Measurements from ENCODE around the gene SORCS2.

SORCS2 gene

DNA sequence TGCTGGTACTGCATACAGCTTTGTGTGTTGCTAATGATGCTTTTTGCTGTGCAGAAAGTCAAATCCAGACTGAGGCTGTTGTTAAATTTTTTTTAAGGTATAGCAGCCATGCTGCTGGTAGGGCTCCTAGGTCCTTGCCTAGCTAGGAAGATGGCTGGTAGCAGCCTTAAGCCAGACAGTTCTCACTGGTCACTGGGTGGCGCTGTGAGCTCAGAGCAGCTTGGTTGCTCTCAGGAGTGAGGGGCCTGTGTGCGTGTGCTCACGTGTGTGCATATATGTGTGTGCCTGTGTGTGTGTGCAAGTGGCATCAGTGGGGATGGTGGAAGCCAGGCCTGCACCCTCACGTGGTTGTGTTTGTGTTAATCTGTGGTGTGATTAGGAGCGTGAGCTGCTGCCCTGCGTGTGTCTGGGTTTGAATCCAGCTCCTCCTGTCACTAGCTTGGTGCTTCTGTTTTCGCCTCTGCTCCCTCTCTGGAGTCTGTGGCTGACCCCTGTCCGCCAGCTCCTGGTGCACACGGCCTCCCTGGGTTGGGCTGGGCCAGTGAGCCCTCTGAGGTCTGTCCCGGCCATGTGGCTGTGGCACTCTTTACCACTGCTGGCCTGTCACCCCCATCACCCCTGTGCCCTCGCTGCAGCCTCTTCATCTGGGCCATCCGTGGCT lies 46.1 kb downstream of the SORCS2 start:
- H3K27me3 ChIP-seq (ENCODE audit: control insufficient read depth in 1 of 2, insufficient read depth in 2 of 2, low read length in 2 of 2) = no peaks in the 10 kb centered on the region
- no peak overlapping the region for H3K4me3 ChIP-seq (ENCODE audit: low read length in 2 of 2)
- H3K4me1 ChIP-seq (ENCODE audit: control insufficient read depth, insufficient read depth, low read length) = peaks cover 12% of the 10 kb centered on the region
- no peak overlapping the region for H3K27ac ChIP-seq (ENCODE audit: low read length)
- no peak overlapping the region for H3K9ac ChIP-seq (ENCODE audit: low read length in 2 of 2)
- H3K36me3 ChIP-seq (ENCODE audit: control insufficient read depth in 2 of 2, insufficient read depth in 2 of 2, low read length in 2 of 2) = no peaks in the 10 kb centered on the region
- H3K9me3 ChIP-seq (ENCODE audit: control insufficient read depth in 2 of 2, low read length in 2 of 2) = peaks cover 0 to 7% of the 10 kb centered on the region in 2 donors

DNA sequence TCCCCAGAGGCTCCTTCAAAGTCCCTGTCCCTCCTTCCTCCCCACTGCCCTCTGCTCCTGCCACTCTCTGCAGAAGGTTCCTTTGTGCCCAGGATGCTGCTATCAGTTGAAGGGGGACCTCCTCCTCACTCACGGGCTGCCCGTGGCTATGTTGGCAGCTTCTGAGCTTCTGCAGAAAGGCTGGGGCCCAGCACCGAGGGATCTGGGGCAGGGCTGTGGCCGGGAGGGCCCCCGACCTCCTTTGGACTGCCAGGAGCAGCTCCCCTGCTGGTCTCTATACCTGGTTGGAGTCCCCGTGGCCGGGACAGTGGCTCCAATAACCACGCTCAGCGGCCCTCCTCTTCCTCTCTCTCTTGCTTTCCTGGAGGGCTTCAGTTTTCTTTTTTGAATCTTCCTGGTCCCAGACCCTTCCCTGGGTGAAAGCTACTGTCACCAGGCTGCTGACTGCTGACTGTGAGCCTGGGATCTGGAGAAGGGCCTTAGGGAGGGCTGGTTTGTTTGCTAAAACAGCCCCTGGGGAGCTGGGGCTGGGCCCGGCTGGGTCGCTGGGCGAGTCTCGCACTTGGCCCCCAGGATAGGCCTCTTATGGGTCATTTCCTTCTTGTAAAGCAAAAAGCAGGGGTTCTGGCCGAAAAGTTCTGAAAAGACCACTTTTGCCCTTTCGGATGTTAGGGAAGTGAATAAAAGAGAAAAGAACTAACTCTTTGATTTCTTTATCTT lies 46.9 kb downstream of the SORCS2 start:
- peaks cover 15% of the 10 kb centered on the region for H3K4me1 ChIP-seq (ENCODE audit: control insufficient read depth, insufficient read depth, low read length)
- H3K4me3 ChIP-seq (ENCODE audit: low read length in 2 of 2) = no peak overlapping the region
- H3K27me3 ChIP-seq (ENCODE audit: control insufficient read depth in 1 of 2, insufficient read depth in 2 of 2, low read length in 2 of 2) = no peaks in the 10 kb centered on the region
- H3K36me3 ChIP-seq (ENCODE audit: control insufficient read depth in 2 of 2, insufficient read depth in 2 of 2, low read length in 2 of 2) = no peaks in the 10 kb centered on the region
- no peak overlapping the region for H3K9ac ChIP-seq (ENCODE audit: low read length in 2 of 2)
- no peak overlapping the region for H3K27ac ChIP-seq (ENCODE audit: low read length)
- peaks cover 0 to 7% of the 10 kb centered on the region in 2 donors for H3K9me3 ChIP-seq (ENCODE audit: control insufficient read depth in 2 of 2, low read length in 2 of 2)

DNA sequence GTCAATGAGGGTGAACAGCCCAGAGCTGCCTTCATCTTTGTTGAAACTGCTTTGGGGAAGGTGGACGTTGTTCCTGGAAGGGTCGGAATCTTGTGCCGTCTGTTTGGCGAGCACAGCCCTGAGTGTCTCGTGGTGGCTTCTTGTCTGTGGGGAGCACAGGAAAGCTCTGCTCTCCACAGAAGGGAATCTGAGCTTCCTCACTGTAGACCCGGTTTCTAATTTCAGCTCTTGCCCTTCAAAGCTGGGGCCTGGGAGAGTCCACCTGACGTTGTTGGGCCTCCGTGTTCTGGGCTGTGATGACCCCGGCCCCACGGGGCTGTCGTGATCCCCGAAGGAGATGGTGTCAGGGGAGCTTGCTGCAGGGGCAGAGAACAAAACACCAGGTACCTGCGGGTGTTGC lies 47.5 kb downstream of the SORCS2 start:
- peaks cover 15% of the 10 kb centered on the region for H3K4me1 ChIP-seq (ENCODE audit: control insufficient read depth, insufficient read depth, low read length)
- H3K27ac ChIP-seq (ENCODE audit: low read length) = no peak overlapping the region
- H3K4me3 ChIP-seq (ENCODE audit: low read length in 2 of 2) = no peak overlapping the region
- no peak overlapping the region for H3K9ac ChIP-seq (ENCODE audit: low read length in 2 of 2)
- no peaks in the 10 kb centered on the region for H3K27me3 ChIP-seq (ENCODE audit: control insufficient read depth in 1 of 2, insufficient read depth in 2 of 2, low read length in 2 of 2)
- H3K36me3 ChIP-seq (ENCODE audit: control insufficient read depth in 2 of 2, insufficient read depth in 2 of 2, low read length in 2 of 2) = no peaks in the 10 kb centered on the region
- H3K9me3 ChIP-seq (ENCODE audit: control insufficient read depth in 2 of 2, low read length in 2 of 2) = peaks cover 0 to 7% of the 10 kb centered on the region in 2 donors

DNA sequence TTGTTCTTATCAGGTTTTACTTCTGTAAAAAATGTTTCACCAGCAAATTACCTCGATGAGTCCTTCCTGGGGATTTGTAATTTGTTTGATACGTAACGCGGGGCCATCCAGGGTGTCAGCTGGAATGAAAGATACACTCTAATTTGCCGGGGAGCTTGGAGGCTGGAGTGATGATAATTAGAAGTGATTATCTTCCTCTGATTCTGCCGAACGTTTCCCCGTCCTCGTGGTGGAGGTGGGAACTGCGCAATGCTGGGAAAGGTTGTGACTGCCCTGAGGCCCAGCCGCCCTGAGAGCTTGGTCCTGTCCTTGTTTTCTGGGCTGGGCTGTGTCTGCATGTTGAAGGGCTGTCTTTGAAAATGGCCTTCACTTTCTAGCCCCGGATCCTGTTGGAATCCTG lies 48.0 kb downstream of the SORCS2 start:
- no peaks in the 10 kb centered on the region for H3K36me3 ChIP-seq (ENCODE audit: control insufficient read depth in 2 of 2, insufficient read depth in 2 of 2, low read length in 2 of 2)
- H3K27me3 ChIP-seq (ENCODE audit: control insufficient read depth in 1 of 2, insufficient read depth in 2 of 2, low read length in 2 of 2) = no peaks in the 10 kb centered on the region
- H3K9ac ChIP-seq (ENCODE audit: low read length in 2 of 2) = no peak overlapping the region
- H3K9me3 ChIP-seq (ENCODE audit: control insufficient read depth in 2 of 2, low read length in 2 of 2) = peaks cover 0 to 7% of the 10 kb centered on the region in 2 donors
- no peak overlapping the region for H3K27ac ChIP-seq (ENCODE audit: low read length)
- H3K4me1 ChIP-seq (ENCODE audit: control insufficient read depth, insufficient read depth, low read length) = peaks cover 15% of the 10 kb centered on the region
- H3K4me3 ChIP-seq (ENCODE audit: low read length in 2 of 2) = no peak overlapping the region

DNA sequence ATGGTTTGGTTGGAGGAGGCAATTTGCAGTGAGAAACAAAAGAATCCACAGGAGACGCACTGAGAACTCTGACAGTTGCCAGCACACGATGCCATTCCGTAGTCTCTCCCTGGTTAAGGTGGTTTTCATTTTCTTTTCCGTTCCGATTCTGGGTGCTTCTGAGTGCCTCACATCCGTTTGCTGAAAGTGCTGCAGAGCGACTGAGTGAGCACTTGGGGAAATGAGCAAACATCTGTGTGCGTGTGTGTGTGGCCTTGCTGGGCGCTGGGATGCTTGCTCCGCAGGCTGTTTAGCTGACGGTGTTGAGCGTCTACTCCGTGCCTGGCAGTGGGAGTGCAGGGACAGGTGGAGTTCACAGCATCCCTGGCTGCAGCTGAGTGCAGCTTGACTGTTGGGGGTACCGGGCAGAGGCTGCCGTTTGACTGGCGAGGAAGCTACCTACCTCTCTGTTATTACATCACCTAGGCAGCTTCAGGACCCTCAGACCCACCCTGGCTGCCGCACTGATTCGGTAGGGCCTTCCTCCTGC lies 49.3 kb downstream of the SORCS2 start:
- no peak overlapping the region for H3K9ac ChIP-seq (ENCODE audit: low read length in 2 of 2)
- H3K4me3 ChIP-seq (ENCODE audit: low read length in 2 of 2) = no peak overlapping the region
- peaks cover 12% of the 10 kb centered on the region for H3K4me1 ChIP-seq (ENCODE audit: control insufficient read depth, insufficient read depth, low read length)
- no peaks in the 10 kb centered on the region for H3K36me3 ChIP-seq (ENCODE audit: control insufficient read depth in 2 of 2, insufficient read depth in 2 of 2, low read length in 2 of 2)
- no peak overlapping the region for H3K27ac ChIP-seq (ENCODE audit: low read length)
- H3K27me3 ChIP-seq (ENCODE audit: control insufficient read depth in 1 of 2, insufficient read depth in 2 of 2, low read length in 2 of 2) = no peaks in the 10 kb centered on the region
- peaks cover 0 to 7% of the 10 kb centered on the region in 2 donors for H3K9me3 ChIP-seq (ENCODE audit: control insufficient read depth in 2 of 2, low read length in 2 of 2)

DNA sequence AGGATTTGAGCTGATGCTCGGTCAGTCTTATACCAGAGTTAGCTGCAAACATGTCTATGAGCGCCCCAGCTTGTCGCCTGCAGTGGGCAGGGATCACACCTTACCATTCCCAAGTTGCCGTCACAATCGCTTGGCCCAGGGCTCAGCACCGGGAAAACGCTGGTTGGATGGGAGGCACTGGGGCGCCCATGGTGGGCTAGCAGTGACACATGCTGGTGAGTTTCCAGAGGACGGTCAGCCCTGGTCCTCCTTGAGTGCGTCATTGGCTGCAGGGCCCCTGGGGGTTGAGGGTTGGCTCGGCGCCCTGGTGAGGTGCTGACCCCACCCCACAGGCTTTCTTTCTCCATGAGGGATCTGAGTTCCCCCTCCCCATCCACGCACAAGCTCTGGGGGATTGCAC lies 50.4 kb downstream of the SORCS2 start:
- peaks cover 0 to 7% of the 10 kb centered on the region in 2 donors for H3K9me3 ChIP-seq (ENCODE audit: control insufficient read depth in 2 of 2, low read length in 2 of 2)
- peaks cover 4% of the 10 kb centered on the region for H3K4me1 ChIP-seq (ENCODE audit: control insufficient read depth, insufficient read depth, low read length)
- no peaks in the 10 kb centered on the region for H3K36me3 ChIP-seq (ENCODE audit: control insufficient read depth in 2 of 2, insufficient read depth in 2 of 2, low read length in 2 of 2)
- no peak overlapping the region for H3K27ac ChIP-seq (ENCODE audit: low read length)
- H3K4me3 ChIP-seq (ENCODE audit: low read length in 2 of 2) = no peak overlapping the region
- no peaks in the 10 kb centered on the region for H3K27me3 ChIP-seq (ENCODE audit: control insufficient read depth in 1 of 2, insufficient read depth in 2 of 2, low read length in 2 of 2)
- H3K9ac ChIP-seq (ENCODE audit: low read length in 2 of 2) = no peak overlapping the region

DNA sequence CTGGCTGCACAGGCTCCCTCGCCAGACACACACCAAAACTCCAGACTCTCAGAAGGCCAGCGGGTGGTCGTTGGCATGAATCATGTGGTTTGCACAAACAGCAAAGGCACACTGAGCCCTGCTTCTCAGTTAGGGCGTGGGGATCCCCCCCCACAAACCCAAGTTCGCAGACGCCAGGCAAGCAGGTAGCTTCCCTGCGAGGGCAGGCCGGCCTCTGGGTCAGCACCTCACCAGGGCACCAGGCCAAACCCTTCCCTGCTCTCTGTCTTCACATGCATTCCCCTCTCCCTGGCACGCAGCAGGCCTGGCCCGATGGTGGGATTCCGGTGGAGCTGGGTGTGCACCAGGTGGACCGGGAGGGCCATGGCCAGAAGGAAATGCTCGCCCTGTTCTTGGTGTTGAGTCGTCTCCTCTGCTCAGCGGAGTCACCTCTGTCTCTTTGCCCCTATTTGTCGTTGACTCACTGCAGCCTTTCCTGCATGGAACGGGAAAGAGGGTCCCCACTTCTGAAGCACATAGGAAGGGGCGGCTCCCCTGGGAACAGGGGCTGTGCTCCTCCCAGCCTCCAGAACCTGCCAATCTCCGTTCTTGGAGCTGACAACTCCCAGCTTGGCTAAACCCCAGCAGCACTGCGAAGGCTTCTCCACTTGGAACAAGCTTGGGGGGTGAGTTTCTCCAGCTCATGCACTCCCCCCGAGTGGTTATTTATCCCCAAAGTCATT lies 51.4 kb downstream of the SORCS2 start:
- no peaks in the 10 kb centered on the region for H3K36me3 ChIP-seq (ENCODE audit: control insufficient read depth in 2 of 2, insufficient read depth in 2 of 2, low read length in 2 of 2)
- peaks cover 2 to 3% of the 10 kb centered on the region in 2 donors for H3K9me3 ChIP-seq (ENCODE audit: control insufficient read depth in 2 of 2, low read length in 2 of 2)
- no peak overlapping the region for H3K27ac ChIP-seq (ENCODE audit: low read length)
- H3K4me3 ChIP-seq (ENCODE audit: low read length in 2 of 2) = no peak overlapping the region
- no peaks in the 10 kb centered on the region for H3K27me3 ChIP-seq (ENCODE audit: control insufficient read depth in 1 of 2, insufficient read depth in 2 of 2, low read length in 2 of 2)
- no peak overlapping the region for H3K9ac ChIP-seq (ENCODE audit: low read length in 2 of 2)
- peaks cover 4% of the 10 kb centered on the region for H3K4me1 ChIP-seq (ENCODE audit: control insufficient read depth, insufficient read depth, low read length)

DNA sequence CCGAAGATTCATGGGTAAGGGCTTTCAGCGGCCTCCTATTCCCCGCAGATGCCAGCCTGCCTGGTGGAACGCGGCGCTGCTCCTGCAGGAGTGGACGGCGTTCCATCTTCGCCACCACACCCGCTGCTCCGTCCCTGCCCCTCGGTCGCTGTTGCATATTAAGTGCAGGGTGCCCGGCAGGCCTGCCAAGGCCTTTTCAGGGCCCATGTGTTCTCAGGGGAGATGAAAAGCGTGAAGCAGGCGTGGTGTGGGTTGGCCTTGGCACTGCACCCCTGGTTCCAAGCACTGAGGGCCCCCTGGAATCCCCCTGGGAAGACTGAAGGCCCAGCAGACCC lies 52.0 kb downstream of the SORCS2 start:
- no peaks in the 10 kb centered on the region for H3K36me3 ChIP-seq (ENCODE audit: control insufficient read depth in 2 of 2, insufficient read depth in 2 of 2, low read length in 2 of 2)
- no peak overlapping the region for H3K9ac ChIP-seq (ENCODE audit: low read length in 2 of 2)
- H3K9me3 ChIP-seq (ENCODE audit: control insufficient read depth in 2 of 2, low read length in 2 of 2) = peaks cover 3 to 4% of the 10 kb centered on the region in 2 donors
- no peaks in the 10 kb centered on the region for H3K27me3 ChIP-seq (ENCODE audit: control insufficient read depth in 1 of 2, insufficient read depth in 2 of 2, low read length in 2 of 2)
- H3K4me1 ChIP-seq (ENCODE audit: control insufficient read depth, insufficient read depth, low read length) = peaks cover 4% of the 10 kb centered on the region
- H3K4me3 ChIP-seq (ENCODE audit: low read length in 2 of 2) = no peak overlapping the region
- H3K27ac ChIP-seq (ENCODE audit: low read length) = no peak overlapping the region

DNA sequence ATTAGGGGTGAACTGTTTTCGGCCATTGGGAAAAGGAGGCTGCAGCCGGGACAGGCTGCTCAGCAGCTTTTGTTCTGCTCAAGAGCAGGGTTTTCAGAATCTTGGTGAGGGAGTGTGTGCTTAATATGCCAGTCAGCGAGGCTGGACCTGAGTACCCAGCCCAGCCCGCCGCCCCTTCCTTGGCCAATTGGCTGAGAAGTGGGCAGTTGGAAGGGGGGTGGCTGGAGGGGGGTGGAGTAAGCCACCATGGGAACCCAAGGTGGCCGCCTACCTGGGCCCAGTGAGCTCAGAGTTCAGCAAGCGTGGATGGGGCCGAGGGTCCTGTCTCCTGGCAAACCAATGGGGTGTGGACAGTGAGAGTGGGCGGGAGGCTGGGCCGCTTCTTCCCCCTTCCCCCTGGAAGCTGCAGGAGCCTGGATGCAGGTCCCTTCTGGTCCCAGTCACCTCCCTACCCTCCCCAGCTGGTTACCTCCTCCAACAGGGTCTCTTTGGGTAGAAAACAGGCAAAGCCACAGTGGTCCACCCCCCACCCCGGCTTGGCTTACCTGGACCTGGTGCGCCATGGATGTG lies 52.5 kb downstream of the SORCS2 start:
- Histone ChIP-seq H3K9ac (ENCODE audit: low read length in 2 of 2) (no peak overlapping the region), H3K4me3 (ENCODE audit: low read length in 2 of 2) (no peak overlapping the region), H3K9me3 (ENCODE audit: control insufficient read depth in 2 of 2, low read length in 2 of 2) (peaks cover 3 to 4% of the 10 kb centered on the region in 2 donors), H3K27ac (ENCODE audit: low read length) (no peak overlapping the region), H3K4me1 (ENCODE audit: control insufficient read depth, insufficient read depth, low read length) (peaks cover 4% of the 10 kb centered on the region), H3K27me3 (ENCODE audit: control insufficient read depth in 1 of 2, insufficient read depth in 2 of 2, low read length in 2 of 2) (no peaks in the 10 kb centered on the region), H3K36me3 (ENCODE audit: control insufficient read depth in 2 of 2, insufficient read depth in 2 of 2, low read length in 2 of 2) (no peaks in the 10 kb centered on the region)

DNA sequence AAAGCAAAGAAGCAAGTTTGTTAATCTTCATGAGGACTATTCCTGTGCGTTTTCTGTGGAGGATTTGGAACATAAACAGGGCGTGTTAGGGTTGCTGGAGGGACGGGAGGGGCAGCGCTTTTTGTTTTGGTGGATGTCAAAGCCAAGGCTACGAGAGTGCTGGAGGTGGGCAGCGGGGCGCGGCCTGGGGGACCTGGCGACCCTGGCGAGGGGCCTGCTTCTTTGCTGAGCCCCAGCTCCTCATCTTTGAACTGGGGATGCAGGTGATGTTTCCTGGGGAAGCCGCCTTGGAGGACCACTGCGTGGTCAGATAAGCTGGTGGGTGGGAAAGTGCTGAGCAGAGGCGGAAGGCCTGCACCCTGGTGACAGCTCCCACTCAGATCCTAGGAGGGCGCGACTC lies 55.2 kb downstream of the SORCS2 start:
- H3K36me3 ChIP-seq (ENCODE audit: control insufficient read depth in 2 of 2, insufficient read depth in 2 of 2, low read length in 2 of 2) = no peaks in the 10 kb centered on the region
- H3K9me3 ChIP-seq (ENCODE audit: control insufficient read depth in 2 of 2, low read length in 2 of 2) = peaks cover 3 to 4% of the 10 kb centered on the region in 2 donors
- no peak overlapping the region for H3K27ac ChIP-seq (ENCODE audit: low read length)
- H3K4me1 ChIP-seq (ENCODE audit: control insufficient read depth, insufficient read depth, low read length) = peaks cover 14% of the 10 kb centered on the region
- no peak overlapping the region for H3K9ac ChIP-seq (ENCODE audit: low read length in 2 of 2)
- no peaks in the 10 kb centered on the region for H3K27me3 ChIP-seq (ENCODE audit: control insufficient read depth in 1 of 2, insufficient read depth in 2 of 2, low read length in 2 of 2)
- H3K4me3 ChIP-seq (ENCODE audit: low read length in 2 of 2) = no peak overlapping the region

Measured in stomach smooth muscle (tissue), 2 donors.